Calu3 (cell line): ENCODE measurements around the gene FREY1. TPM values are rescaled to one million over a fixed set of nuclear protein-coding genes. Genes with fewer than 3 reads are reported as not detected.

Source experiments
- BruUV-seq: library from RNA; stranded (reverse); fragments of 400-500 nt; replicated peaks from 2 replicates; lab custom pipeline; 2021; lab: Mats Ljungman, UMichigan
- CTCF ChIA-PET: fragments of 300-600 bp; sonication (Branson Sonifier 250); formaldehyde crosslinking; loops from one replicate; lab custom pipeline; 2022; ENCODE audit warnings: antibody characterized with exemption; lab: Charles Lee
- DNase-seq: peaks from one replicate; pipeline ENCODE4 v3.0.0; 2022
- H3K27ac Mint-ChIP-seq: one replicate; pipeline ENCODE4 v1.8.0; 2022; ENCODE audit warnings: mixed read lengths; ENCODE audit not compliant: unreplicated experiment
- H3K27me3 Mint-ChIP-seq: one replicate; pipeline ENCODE4 v1.8.0; 2022; ENCODE audit warnings: mixed read lengths; ENCODE audit not compliant: unreplicated experiment
- H3K36me3 Mint-ChIP-seq: one replicate; pipeline ENCODE4 v1.8.0; 2022; ENCODE audit warnings: mild to moderate bottlenecking, moderate library complexity, mixed read lengths; ENCODE audit not compliant: insufficient read depth, unreplicated experiment
- H3K4me1 Mint-ChIP-seq: one replicate; pipeline ENCODE4 v1.8.0; 2022; ENCODE audit warnings: mild to moderate bottlenecking, low read depth, mixed read lengths; ENCODE audit not compliant: unreplicated experiment
- H3K4me3 Mint-ChIP-seq: one replicate; pipeline ENCODE4 v1.8.0; 2022; ENCODE audit warnings: mild to moderate bottlenecking, low read depth, moderate library complexity, mixed read lengths; ENCODE audit not compliant: unreplicated experiment
- H3K9me3 Mint-ChIP-seq: one replicate; pipeline ENCODE4 v1.8.0; 2022; ENCODE audit warnings: low read depth, mixed read lengths; ENCODE audit not compliant: unreplicated experiment
- CTCF ChIP-seq: fragments of 200-600 bp; IDR thresholded peaks from one replicate; pipeline ENCODE4 v1.8.0; 2022; ENCODE audit warnings: antibody characterized with exemption; ENCODE audit not compliant: unreplicated experiment
- intact Hi-C: fragments of 100-400 bp; cut with micrococcal nuclease; formaldehyde crosslinking; loops from one replicate; pipeline ENCODE4 v1.10.0; 2022; ENCODE audit not compliant: unreplicated experiment
- total RNA-seq: library from RNA; stranded (reverse); gene quantifications from 2 replicates; pipeline ENCODE4 v1.2.3, GENCODE V29; 2022

FREY1 gene
- total RNA-seq, 1 experiment from 2014 or later = 0.99 TPM

GRCh38 chr11:45921561-45922424, 14.7 kb upstream of the FREY1 start:
- CTCF ChIA-PET = interaction anchor here (0.7 kb wide), 1 partner anchor 260 kb away, joined by 3 read pairs; no protein-coding TSS in a partner anchor
- BruUV-seq = no TSS peak
- Mint-ChIP-seq H3K4me3 (peak overlapping the region; percentile 58), H3K4me1 (peaks cover 8% of the 10 kb centered on the region), H3K27me3 (no peaks in the 10 kb centered on the region), H3K9me3 (no peaks in the 10 kb centered on the region), H3K36me3 (peaks cover 32% of the 10 kb centered on the region), H3K27ac (no peak overlapping the region)
- intact Hi-C loops = no loop called here
- peak; percentile 84 for DNase-seq
- TF ChIP-seq CTCF = no peak

GRCh38 chr11:45920531-45921477, 13.7 kb upstream of the FREY1 start:
- H3K27ac Mint-ChIP-seq = no peak overlapping the region
- H3K4me3 Mint-ChIP-seq = peak overlapping the region; percentile 58
- CTCF ChIA-PET = no interaction called here
- H3K27me3 Mint-ChIP-seq = no peaks in the 10 kb centered on the region
- peaks cover 38% of the 10 kb centered on the region for H3K36me3 Mint-ChIP-seq
- no peaks in the 10 kb centered on the region for H3K9me3 Mint-ChIP-seq
- intact Hi-C loops = no loop called here
- DNase-seq = no peak
- no peak for TF ChIP-seq CTCF
- BruUV-seq = no TSS peak
- H3K4me1 Mint-ChIP-seq = peaks cover 17% of the 10 kb centered on the region

GRCh38 chr11:45919806-45920530, 12.9 kb upstream of the FREY1 start:
- H3K27ac Mint-ChIP-seq = no peak overlapping the region
- no TSS peak for BruUV-seq
- intact Hi-C loops = no loop called here
- no peak for DNase-seq
- H3K4me3 Mint-ChIP-seq = no peak overlapping the region
- H3K27me3 Mint-ChIP-seq = no peaks in the 10 kb centered on the region
- peaks cover 43% of the 10 kb centered on the region for H3K36me3 Mint-ChIP-seq
- no peaks in the 10 kb centered on the region for H3K9me3 Mint-ChIP-seq
- H3K4me1 Mint-ChIP-seq = peaks cover 17% of the 10 kb centered on the region
- TF ChIP-seq CTCF = no peak
- CTCF ChIA-PET = no interaction called here
